WTC11 (cell line): ENCODE data around the gene PDXP. TPM values are rescaled to one million over a fixed set of nuclear protein-coding genes. Genes with fewer than 3 reads are reported as not detected.

ENCODE experiments used
- ATAC-seq: fragments of 200-7000 bp; cut with Tn5 transposase; 2 replicates; pipeline ENCODE4 v1.10.0; 2021; ENCODE audit warnings: mild to moderate bottlenecking, moderate library complexity
- CTCF ChIA-PET: fragments of 300-600 bp; sonication (Branson Sonifier 250); formaldehyde crosslinking; loops from one replicate; lab custom pipeline; 2021; ENCODE audit warnings: antibody characterized with exemption; lab: Charles Lee
- POLR2A ChIA-PET: fragments of 350-600 bp; sonication (Branson Sonifier 250); formaldehyde crosslinking; loops from one replicate; lab custom pipeline; 2021; ENCODE audit warnings: antibody characterized with exemption; lab: Charles Lee
- DNase-seq: peaks from one replicate; pipeline ENCODE4 v3.0.0; 2021; ENCODE audit warnings: low spot score
- H3K27ac Mint-ChIP-seq: 2 replicates; pipeline ENCODE4 v1.8.0; 2021; ENCODE audit warnings: mixed read lengths
- H3K27me3 Mint-ChIP-seq: 2 replicates; pipeline ENCODE4 v1.8.0; 2021; ENCODE audit warnings: low read depth, mild to moderate bottlenecking, moderate library complexity, mixed read lengths
- H3K36me3 Mint-ChIP-seq: 2 replicates; pipeline ENCODE4 v1.8.0; 2021; ENCODE audit warnings: mixed read lengths
- H3K4me1 Mint-ChIP-seq: 2 replicates; pipeline ENCODE4 v1.8.0; 2022; ENCODE audit warnings: mixed read lengths
- H3K4me3 Mint-ChIP-seq: 2 replicates; pipeline ENCODE4 v1.8.0; 2021; ENCODE audit warnings: mild to moderate bottlenecking, moderate library complexity, mixed read lengths
- H3K9me3 Mint-ChIP-seq: 2 replicates; pipeline ENCODE4 v1.8.0; 2021; ENCODE audit warnings: mixed read lengths
- AFF4 ChIP-seq: sonication (generic); formaldehyde crosslinking; IDR thresholded peaks from 2 replicates; pipeline ENCODE4 v1.8.1; 2023; ENCODE audit warnings: mild to moderate bottlenecking, missing genetic modification reagents, borderline replicate concordance
- ATF3 ChIP-seq: sonication (generic); formaldehyde crosslinking; conservative IDR thresholded peaks from 2 replicates; pipeline ENCODE4 v1.8.1; 2022; ENCODE audit warnings: mild to moderate bottlenecking, missing genetic modification reagents
- CBFB ChIP-seq: sonication (generic); formaldehyde crosslinking; IDR thresholded peaks from 2 replicates; pipeline ENCODE4 v1.8.1; 2022; ENCODE audit warnings: mild to moderate bottlenecking, low read depth, missing genetic modification reagents
- CREM ChIP-seq: sonication (generic); formaldehyde crosslinking; IDR thresholded peaks from 2 replicates; pipeline ENCODE4 v1.8.1; 2022; ENCODE audit warnings: mild to moderate bottlenecking, missing genetic modification reagents, moderate library complexity
- ELF4 ChIP-seq: sonication (generic); formaldehyde crosslinking; IDR thresholded peaks from 2 replicates; pipeline ENCODE4 v1.8.1; 2022; ENCODE audit warnings: low read depth, mild to moderate bottlenecking, moderate library complexity, missing genetic modification reagents
- FOXK1 ChIP-seq: sonication (generic); formaldehyde crosslinking; IDR thresholded peaks from 2 replicates; pipeline ENCODE4 v1.8.0; 2022; ENCODE audit warnings: mild to moderate bottlenecking, moderate library complexity, missing genetic modification reagents
- HMGXB4 ChIP-seq: sonication (generic); formaldehyde crosslinking; IDR thresholded peaks from 2 replicates; pipeline ENCODE4 v1.8.1; 2023; ENCODE audit warnings: mild to moderate bottlenecking, moderate library complexity, missing genetic modification reagents
- MLX ChIP-seq: sonication (generic); formaldehyde crosslinking; IDR thresholded peaks from 2 replicates; pipeline ENCODE4 v1.8.1; 2023; ENCODE audit warnings: mild to moderate bottlenecking, missing genetic modification reagents, moderate library complexity
- NFE2L1 ChIP-seq: sonication (generic); formaldehyde crosslinking; IDR thresholded peaks from 2 replicates; pipeline ENCODE4 v1.8.1; 2023; ENCODE audit warnings: missing genetic modification reagents
- NFYB ChIP-seq: sonication (generic); formaldehyde crosslinking; conservative IDR thresholded peaks from 2 replicates; pipeline ENCODE4 v1.8.0; 2022; ENCODE audit warnings: low read depth, missing genetic modification reagents
- PRRX2 ChIP-seq: fragments of 250-450 bp; sonication (Bioruptor Pico); IDR thresholded peaks from 2 replicates; pipeline ENCODE4 v1.8.0; 2021; ENCODE audit warnings: mild to moderate bottlenecking
- USF1 ChIP-seq: sonication (generic); formaldehyde crosslinking; IDR thresholded peaks from 2 replicates; pipeline ENCODE4 v1.8.0; 2022; ENCODE audit warnings: mild to moderate bottlenecking, missing genetic modification reagents
- ZBTB21 ChIP-seq: sonication (generic); formaldehyde crosslinking; IDR thresholded peaks from 2 replicates; pipeline ENCODE4 v1.8.1; 2023; ENCODE audit warnings: mild to moderate bottlenecking, missing genetic modification reagents, borderline replicate concordance
- ZBTB43 ChIP-seq: sonication (generic); formaldehyde crosslinking; IDR thresholded peaks from 2 replicates; pipeline ENCODE4 v1.8.1; 2023; ENCODE audit warnings: mild to moderate bottlenecking, missing genetic modification reagents
- ZNF121 ChIP-seq: sonication (generic); formaldehyde crosslinking; IDR thresholded peaks from 2 replicates; pipeline ENCODE4 v1.8.0; 2023; ENCODE audit warnings: missing genetic modification reagents
- ZNF396 ChIP-seq: fragments of 250-450 bp; sonication (Bioruptor Pico); IDR thresholded peaks from 2 replicates; pipeline ENCODE4 v1.8.0; 2021; ENCODE audit warnings: mild to moderate bottlenecking, moderate library complexity, borderline replicate concordance
- ZNF423 ChIP-seq: fragments of 250-450 bp; sonication (Bioruptor Pico); IDR thresholded peaks from 2 replicates; pipeline ENCODE4 v2.1.2; 2022; ENCODE audit warnings: mild to moderate bottlenecking, moderate library complexity
- ZNF425 ChIP-seq: fragments of 250-450 bp; sonication (Bioruptor Pico); conservative IDR thresholded peaks from 2 replicates; pipeline ENCODE4 v1.9.0; 2021; ENCODE audit warnings: mild to moderate bottlenecking
- ZNF671 ChIP-seq: fragments of 250-450 bp; sonication (Bioruptor Pico); IDR thresholded peaks from 2 replicates; pipeline ENCODE4 v1.8.0; 2021; ENCODE audit warnings: mild to moderate bottlenecking
- total RNA-seq: library from RNA; stranded (reverse); gene quantifications from 3 replicates; pipeline ENCODE4 v1.2.3, GENCODE V29; 2021

PDXP gene
- total RNA-seq, 1 experiment from 2014 or later: 36.1 TPM

GRCh38 chr22:37703906-37704305, 45.4 kb downstream of the PDXP start:
- no peaks in the 10 kb centered on the region for H3K27me3 Mint-ChIP-seq
- H3K4me1 Mint-ChIP-seq: no peaks in the 10 kb centered on the region
- ChIA-PET POLR2A (interaction anchor here (0.7 kb wide), 2 partner anchors 569 to 614 kb away, joined by 3 read pairs; partner anchors contain the start of gene TMEM184B), CTCF (interaction anchor here (0.7 kb wide), 1 partner anchor 386 kb away, joined by 3 read pairs; no protein-coding TSS in a partner anchor)
- ATAC-seq: no peak
- DNase-seq: no peak
- no peak for TF ChIP-seq AFF4 (CRISPR knock-in tag)
- TF ChIP-seq ATF3 (CRISPR knock-in tag): no peak
- no peak for TF ChIP-seq PRRX2 (CRISPR knock-in tag)
- no peak for TF ChIP-seq USF1 (CRISPR knock-in tag)
- TF ChIP-seq ZNF396: no peak
- TF ChIP-seq ZNF423 (CRISPR knock-in tag): no peak
- no peak for TF ChIP-seq ZNF671 (CRISPR knock-in tag)
- no peak for TF ChIP-seq MLX (CRISPR knock-in tag)
- no peak for TF ChIP-seq ZBTB43
- TF ChIP-seq CBFB (CRISPR knock-in tag): no peak
- TF ChIP-seq, all 79 proteins: peak for 0
- Mint-ChIP-seq H3K36me3 (peaks cover 64% of the 10 kb centered on the region), H3K27ac (no peak overlapping the region), H3K4me3 (no peak overlapping the region), H3K9me3 (no peaks in the 10 kb centered on the region)

- CTCF ChIA-PET: interaction anchor here (0.7 kb wide), 1 partner anchor 387 kb away, joined by 3 read pairs; no protein-coding TSS in a partner anchor
- ATAC-seq: no peak
Observed at GRCh38 chr22:37704645-37705044, 46.1 kb downstream of the PDXP start.

GRCh38 chr22:37705205-37705604, 46.7 kb downstream of the PDXP start:
- Mint-ChIP-seq H3K27me3 (no peaks in the 10 kb centered on the region), H3K9me3 (no peaks in the 10 kb centered on the region), H3K27ac (no peak overlapping the region), H3K4me1 (peaks cover 3% of the 10 kb centered on the region; the same call in 1 of the 2 replicates), H3K4me3 (no peak overlapping the region), H3K36me3 (peaks cover 62% of the 10 kb centered on the region)
- ATAC-seq (no peak), DNase-seq (no peak)
- TF ChIP-seq ZBTB21: no peak
- TF ChIP-seq NFE2L1: no peak
- TF ChIP-seq FOXK1 (CRISPR knock-in tag): no peak
- no peak for TF ChIP-seq CREM (CRISPR knock-in tag)
- no peak for TF ChIP-seq HMGXB4
- TF ChIP-seq ZNF425 (CRISPR knock-in tag): no peak
- TF ChIP-seq ZNF423 (CRISPR knock-in tag): no peak
- TF ChIP-seq NFYB (CRISPR knock-in tag): no peak
- no peak for TF ChIP-seq ELF4
- CTCF ChIA-PET: no interaction called here
- POLR2A ChIA-PET: no interaction called here

More at GRCh38 chr22:37704645-37705044, 46.1 kb downstream of the PDXP start:
- Mint-ChIP-seq H3K27me3 (no peaks in the 10 kb centered on the region), H3K4me1 (no peaks in the 10 kb centered on the region), H3K4me3 (no peak overlapping the region)
- POLR2A ChIA-PET: no interaction called here
- TF ChIP-seq ZNF121 (CRISPR knock-in tag) (peak; percentile 79; the same call in 1 of the 2 replicates), NFE2L1 (no peak)
- TF ChIP-seq, all 79 proteins: peak for 1
- DNase-seq: no peak
- Mint-ChIP-seq H3K36me3 (peaks cover 61% of the 10 kb centered on the region), H3K9me3 (no peaks in the 10 kb centered on the region), H3K27ac (no peak overlapping the region)
